ENCODE measurements around the gene MTF1.
A peak's percentile ranks its signal among the peaks of the same experiment; 100 is the strongest.

The MTF1 gene

GRCh38 chr1:37821481-37821880, 37.9 kb downstream of the MTF1 start:
- H2BK12ac ChIP-seq (ENCODE audit: low read length in 2 of 2): no peak overlapping the region
- no peak overlapping the region for H2AK5ac ChIP-seq (ENCODE audit: low read length, severe bottlenecking)
- H3K27ac ChIP-seq (ENCODE audit: low read length, poor library complexity, severe bottlenecking): no peak overlapping the region
- H3K27me3 ChIP-seq (ENCODE audit: control insufficient read depth in 1 of 2, insufficient read depth in 1 of 2, low read length in 2 of 2): no peaks in the 10 kb centered on the region
- no peak overlapping the region for H2BK120ac ChIP-seq (ENCODE audit: low read depth, low read length)
- no peak overlapping the region for H2AFZ ChIP-seq (ENCODE audit: low read depth, low read length)
- 100% methylated on average over 2 of the region's 2 CpGs for whole genome bisulfite sequencing
- no peak overlapping the region for H4K91ac ChIP-seq (ENCODE audit: low read length)
- H3K4me3 ChIP-seq (ENCODE audit: insufficient read depth in 1 of 2, low read depth in 1 of 2, low read length in 2 of 2): no peak overlapping the region
- H3K18ac ChIP-seq (ENCODE audit: low read depth in 1 of 2, low read length in 2 of 2): no peak overlapping the region
- H3K36me3 ChIP-seq (ENCODE audit: control insufficient read depth in 1 of 2, insufficient read depth in 2 of 2, low read depth in 1 of 2, low read length in 2 of 2): peaks cover 43 to 82% of the 10 kb centered on the region in 2 experiments
- no peak for DNase-seq
- H3K79me1 ChIP-seq (replicated peaks; ENCODE audit: low read length, poor library complexity, severe bottlenecking): peaks cover 36% of the 10 kb centered on the region
- no peak overlapping the region for H4K8ac ChIP-seq (ENCODE audit: low read length)
- H2BK15ac ChIP-seq (ENCODE audit: low read depth, poor library complexity, severe bottlenecking): no peak overlapping the region
- H3K9me3 ChIP-seq (ENCODE audit: control insufficient read depth, low read length): no peaks in the 10 kb centered on the region
- no peak overlapping the region for H3K23ac ChIP-seq (ENCODE audit: low read length in 2 of 2)
- no peak overlapping the region for H2BK5ac ChIP-seq (ENCODE audit: low read depth, low read length, poor library complexity, severe bottlenecking)
- H3K4me2 ChIP-seq (ENCODE audit: low read length, poor library complexity, severe bottlenecking): no peak overlapping the region
- peaks cover 2% of the 10 kb centered on the region for H3K4me1 ChIP-seq (ENCODE audit: control insufficient read depth, insufficient read depth, low read depth, low read length)
- no peak overlapping the region for H3K9ac ChIP-seq (ENCODE audit: low read length)
- no peak overlapping the region for H3K14ac ChIP-seq (ENCODE audit: low read length in 2 of 2)
- no peak overlapping the region for H3K4ac ChIP-seq (ENCODE audit: low read depth in 1 of 2, low read length in 2 of 2)

- H3K4ac ChIP-seq (ENCODE audit: low read depth in 1 of 2, low read length in 2 of 2): no peak overlapping the region
- no peak overlapping the region for H2AFZ ChIP-seq (ENCODE audit: low read depth, low read length)
- no peak overlapping the region for H2BK12ac ChIP-seq (ENCODE audit: low read length in 2 of 2)
- no peak overlapping the region for H4K8ac ChIP-seq (ENCODE audit: low read length)
- no peak overlapping the region for H3K14ac ChIP-seq (ENCODE audit: low read length in 2 of 2)
- H3K79me1 ChIP-seq (replicated peaks; ENCODE audit: low read length, poor library complexity, severe bottlenecking): peaks cover 43% of the 10 kb centered on the region
- H3K27me3 ChIP-seq (ENCODE audit: control insufficient read depth in 1 of 2, insufficient read depth in 1 of 2, low read length in 2 of 2): no peaks in the 10 kb centered on the region
- no peak overlapping the region for H2BK15ac ChIP-seq (ENCODE audit: low read depth, poor library complexity, severe bottlenecking)
- no peak overlapping the region for H3K4me2 ChIP-seq (ENCODE audit: low read length, poor library complexity, severe bottlenecking)
- no peak overlapping the region for H4K91ac ChIP-seq (ENCODE audit: low read length)
- WGBS: 41% methylated on average over 2 of the region's 2 CpGs
- peaks cover 54 to 73% of the 10 kb centered on the region in 2 experiments for H3K36me3 ChIP-seq (ENCODE audit: control insufficient read depth in 1 of 2, insufficient read depth in 2 of 2, low read depth in 1 of 2, low read length in 2 of 2)
- no peak overlapping the region for H2BK120ac ChIP-seq (ENCODE audit: low read depth, low read length)
- H3K4me3 ChIP-seq (ENCODE audit: insufficient read depth in 1 of 2, low read depth in 1 of 2, low read length in 2 of 2): no peak overlapping the region
- peaks cover 2% of the 10 kb centered on the region for H3K4me1 ChIP-seq (ENCODE audit: control insufficient read depth, insufficient read depth, low read depth, low read length)
- no peak overlapping the region for H3K18ac ChIP-seq (ENCODE audit: low read depth in 1 of 2, low read length in 2 of 2)
- H3K27ac ChIP-seq (ENCODE audit: low read length, poor library complexity, severe bottlenecking): no peak overlapping the region
- no peak overlapping the region for H3K9ac ChIP-seq (ENCODE audit: low read length)
- H3K23ac ChIP-seq (ENCODE audit: low read length in 2 of 2): no peak overlapping the region
- H3K9me3 ChIP-seq (ENCODE audit: control insufficient read depth, low read length): no peaks in the 10 kb centered on the region
- no peak overlapping the region for H2AK5ac ChIP-seq (ENCODE audit: low read length, severe bottlenecking)
- H2BK5ac ChIP-seq (ENCODE audit: low read depth, low read length, poor library complexity, severe bottlenecking): no peak overlapping the region
- peak; percentile 60 for DNase-seq
Observed at GRCh38 chr1:37817481-37817880, 41.9 kb downstream of the MTF1 start.

GRCh38 chr1:37814252-37814651, 45.1 kb downstream of the MTF1 start:
- Histone ChIP-seq H3K27ac (ENCODE audit: low read length, poor library complexity, severe bottlenecking) (no peak overlapping the region), H3K18ac (ENCODE audit: low read depth in 1 of 2, low read length in 2 of 2) (no peak overlapping the region), H3K23ac (ENCODE audit: low read length in 2 of 2) (no peak overlapping the region), H3K27me3 (ENCODE audit: control insufficient read depth in 1 of 2, insufficient read depth in 1 of 2, low read length in 2 of 2) (no peaks in the 10 kb centered on the region), H4K91ac (ENCODE audit: low read length) (no peak overlapping the region), H4K8ac (ENCODE audit: low read length) (no peak overlapping the region), H2BK120ac (ENCODE audit: low read depth, low read length) (no peak overlapping the region), H3K4me2 (ENCODE audit: low read length, poor library complexity, severe bottlenecking) (no peak overlapping the region), H2BK5ac (ENCODE audit: low read depth, low read length, poor library complexity, severe bottlenecking) (no peak overlapping the region), H3K9ac (ENCODE audit: low read length) (peak overlapping the region; percentile 58), H2BK15ac (ENCODE audit: low read depth, poor library complexity, severe bottlenecking) (no peak overlapping the region), H3K4me3 (ENCODE audit: insufficient read depth in 1 of 2, low read depth in 1 of 2, low read length in 2 of 2) (no peak overlapping the region), H2AK5ac (ENCODE audit: low read length, severe bottlenecking) (no peak overlapping the region), H3K79me1 (replicated peaks; ENCODE audit: low read length, poor library complexity, severe bottlenecking) (peaks cover 40% of the 10 kb centered on the region), H3K14ac (ENCODE audit: low read length in 2 of 2) (no peak overlapping the region), H3K4me1 (ENCODE audit: control insufficient read depth, insufficient read depth, low read depth, low read length) (peaks cover 5% of the 10 kb centered on the region), H2BK12ac (ENCODE audit: low read length in 2 of 2) (no peak overlapping the region), H3K4ac (ENCODE audit: low read depth in 1 of 2, low read length in 2 of 2) (no peak overlapping the region), H3K9me3 (ENCODE audit: control insufficient read depth, low read length) (no peaks in the 10 kb centered on the region), H3K36me3 (ENCODE audit: control insufficient read depth in 1 of 2, insufficient read depth in 2 of 2, low read depth in 1 of 2, low read length in 2 of 2) (peaks cover 42 to 55% of the 10 kb centered on the region in 2 experiments), H2AFZ (ENCODE audit: low read depth, low read length) (no peak overlapping the region)
- 97% methylated on average over 7 of the region's 7 CpGs for WGBS
- DNase-seq: no peak

DNA sequence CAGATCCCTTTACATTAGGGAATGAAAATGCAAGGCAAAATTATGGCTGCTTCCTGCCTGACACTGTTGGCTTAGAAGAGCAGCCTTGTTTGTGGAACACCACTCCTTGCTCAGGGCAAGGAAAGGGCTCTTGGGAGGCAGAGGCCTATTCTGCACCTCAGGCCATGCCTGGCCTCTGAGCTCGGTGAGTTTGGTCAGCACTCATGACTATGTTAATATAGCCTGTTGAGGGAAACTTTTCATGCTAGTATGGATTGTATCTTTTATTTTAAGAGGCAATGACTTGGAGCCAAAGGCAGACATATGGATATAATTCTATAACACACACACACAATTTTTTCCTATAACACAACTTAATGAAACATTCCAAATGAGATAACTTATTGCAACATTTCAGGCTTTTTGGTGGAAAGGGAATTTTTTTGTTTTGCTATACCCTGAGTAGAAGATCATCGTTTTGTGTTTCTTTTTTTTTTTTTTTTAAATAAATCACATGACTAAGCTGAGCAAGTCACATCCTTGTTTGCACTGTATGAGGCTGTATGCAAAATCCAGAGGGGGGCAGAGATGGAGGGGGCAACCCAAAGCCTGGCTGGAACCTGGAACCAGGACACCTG, 45.8 kb downstream of the MTF1 start:
- Histone ChIP-seq H3K36me3 (ENCODE audit: control insufficient read depth in 1 of 2, insufficient read depth in 2 of 2, low read depth in 1 of 2, low read length in 2 of 2) (peaks cover 39 to 50% of the 10 kb centered on the region in 2 experiments), H3K9ac (ENCODE audit: low read length) (peak overlapping the region; percentile 58), H3K27me3 (ENCODE audit: control insufficient read depth in 1 of 2, insufficient read depth in 1 of 2, low read length in 2 of 2) (no peaks in the 10 kb centered on the region), H3K14ac (ENCODE audit: low read length in 2 of 2) (no peak overlapping the region), H3K27ac (ENCODE audit: low read length, poor library complexity, severe bottlenecking) (no peak overlapping the region), H3K4ac (ENCODE audit: low read depth in 1 of 2, low read length in 2 of 2) (no peak overlapping the region), H3K4me2 (ENCODE audit: low read length, poor library complexity, severe bottlenecking) (no peak overlapping the region), H3K4me3 (ENCODE audit: insufficient read depth in 1 of 2, low read depth in 1 of 2, low read length in 2 of 2) (no peak overlapping the region), H3K9me3 (ENCODE audit: control insufficient read depth, low read length) (no peaks in the 10 kb centered on the region), H3K18ac (ENCODE audit: low read depth in 1 of 2, low read length in 2 of 2) (no peak overlapping the region), H4K8ac (ENCODE audit: low read length) (no peak overlapping the region), H4K91ac (ENCODE audit: low read length) (no peak overlapping the region), H2AFZ (ENCODE audit: low read depth, low read length) (no peak overlapping the region), H2AK5ac (ENCODE audit: low read length, severe bottlenecking) (no peak overlapping the region), H3K4me1 (ENCODE audit: control insufficient read depth, insufficient read depth, low read depth, low read length) (peaks cover 9% of the 10 kb centered on the region), H2BK5ac (ENCODE audit: low read depth, low read length, poor library complexity, severe bottlenecking) (no peak overlapping the region), H3K23ac (ENCODE audit: low read length in 2 of 2) (no peak overlapping the region), H2BK12ac (ENCODE audit: low read length in 2 of 2) (no peak overlapping the region), H3K79me1 (replicated peaks; ENCODE audit: low read length, poor library complexity, severe bottlenecking) (peaks cover 40% of the 10 kb centered on the region), H2BK15ac (ENCODE audit: low read depth, poor library complexity, severe bottlenecking) (no peak overlapping the region), H2BK120ac (ENCODE audit: low read depth, low read length) (no peak overlapping the region)
- DNase-seq: no peak
- WGBS: 86% methylated on average over 1 of the region's 2 CpGs
